ENCODE results near the gene AMZ2. TPM values are rescaled to one million over a fixed set of nuclear protein-coding genes. Genes with fewer than 3 reads are reported as not detected.
"Not testable (repeated sequence)": the region's sequence is repeated elsewhere in the genome, so short reads cannot be mapped to it uniquely, and the experiment has no call there.

AMZ2 gene
- total and polyA plus RNA-seq, 8 donors = 21.2 to 46.0 (median 29.5) TPM

DNA sequence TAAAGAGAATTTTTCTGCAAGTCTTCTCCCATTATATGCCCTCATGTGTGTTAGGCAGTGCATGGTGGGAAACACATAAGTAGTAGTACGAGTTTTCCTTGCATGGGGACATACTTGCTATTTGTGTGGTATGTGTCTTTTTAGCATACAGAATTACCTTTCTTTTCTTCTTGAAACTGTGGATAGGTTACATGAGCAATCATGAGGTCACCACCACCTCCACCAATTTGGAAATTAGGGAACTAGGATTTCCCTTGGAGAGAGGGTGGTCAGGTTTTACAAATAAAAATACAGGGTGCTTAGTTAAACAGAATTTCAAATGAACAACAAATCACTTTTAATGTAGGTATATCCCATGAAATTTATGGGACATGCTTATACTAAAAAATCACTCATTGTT, 16.3 kb upstream of the AMZ2 start:
- no peaks in the 10 kb centered on the region for H3K36me3 ChIP-seq
- FAIRE-seq (no peak), ATAC-seq (no peak), DNase-seq (no peak)
- 77 to 92% methylated on average over 1 of the region's 1 CpG for WGBS, 2 donors
- TF ChIP-seq, protein P1, sequence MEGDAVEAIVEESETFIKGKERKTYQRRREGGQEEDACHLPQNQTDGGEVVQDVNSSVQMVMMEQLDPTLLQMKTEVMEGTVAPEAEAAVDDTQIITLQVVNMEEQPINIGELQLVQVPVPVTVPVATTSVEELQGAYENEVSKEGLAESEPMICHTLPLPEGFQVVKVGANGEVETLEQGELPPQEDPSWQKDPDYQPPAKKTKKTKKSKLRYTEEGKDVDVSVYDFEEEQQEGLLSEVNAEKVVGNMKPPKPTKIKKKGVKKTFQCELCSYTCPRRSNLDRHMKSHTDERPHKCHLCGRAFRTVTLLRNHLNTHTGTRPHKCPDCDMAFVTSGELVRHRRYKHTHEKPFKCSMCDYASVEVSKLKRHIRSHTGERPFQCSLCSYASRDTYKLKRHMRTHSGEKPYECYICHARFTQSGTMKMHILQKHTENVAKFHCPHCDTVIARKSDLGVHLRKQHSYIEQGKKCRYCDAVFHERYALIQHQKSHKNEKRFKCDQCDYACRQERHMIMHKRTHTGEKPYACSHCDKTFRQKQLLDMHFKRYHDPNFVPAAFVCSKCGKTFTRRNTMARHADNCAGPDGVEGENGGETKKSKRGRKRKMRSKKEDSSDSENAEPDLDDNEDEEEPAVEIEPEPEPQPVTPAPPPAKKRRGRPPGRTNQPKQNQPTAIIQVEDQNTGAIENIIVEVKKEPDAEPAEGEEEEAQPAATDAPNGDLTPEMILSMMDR (IDR thresholded peaks at IDR 0.05) = no peak
- no peaks in the 10 kb centered on the region for H3K27me3 ChIP-seq
- intact Hi-C loops (cut with DNase I) = no loop called here
- no peak overlapping the region for H3K27ac ChIP-seq
- H3K4me3 ChIP-seq = no peak overlapping the region
- H3K4me1 ChIP-seq = no peaks in the 10 kb centered on the region
- H3K9me3 ChIP-seq = no peaks in the 10 kb centered on the region

DNA sequence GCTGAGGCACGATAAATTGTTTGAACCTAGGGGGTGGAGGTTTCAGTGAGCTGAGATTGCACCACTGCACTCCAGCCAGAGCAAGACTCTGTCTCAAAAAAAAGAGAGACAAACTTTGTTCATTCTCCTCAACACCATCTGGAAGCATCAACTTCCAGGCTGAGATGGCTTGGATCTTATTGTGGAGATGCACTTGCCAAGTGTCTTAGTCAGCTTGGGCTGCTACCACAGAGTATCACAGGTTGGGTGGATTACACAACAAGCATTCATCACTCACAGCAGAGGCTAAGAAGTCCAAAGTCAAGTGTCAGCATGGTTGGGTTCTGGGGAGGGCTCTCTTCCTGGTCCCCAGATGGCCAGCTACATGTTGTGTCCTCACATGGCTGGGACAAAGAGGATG, 15.1 kb upstream of the AMZ2 start:
- H3K27ac ChIP-seq; H3K4me1 ChIP-seq; FAIRE-seq; H3K27me3 ChIP-seq; H3K4me3 ChIP-seq; DNase-seq; intact Hi-C loops (cut with DNase I); H3K36me3 ChIP-seq; H3K9me3 ChIP-seq: not testable (repeated sequence)
- peak in 2 of 4 donors; percentile 11 to 32 for ATAC-seq
- 73 to 78% methylated on average over 1 of the region's 1 CpG for WGBS, 2 donors

DNA sequence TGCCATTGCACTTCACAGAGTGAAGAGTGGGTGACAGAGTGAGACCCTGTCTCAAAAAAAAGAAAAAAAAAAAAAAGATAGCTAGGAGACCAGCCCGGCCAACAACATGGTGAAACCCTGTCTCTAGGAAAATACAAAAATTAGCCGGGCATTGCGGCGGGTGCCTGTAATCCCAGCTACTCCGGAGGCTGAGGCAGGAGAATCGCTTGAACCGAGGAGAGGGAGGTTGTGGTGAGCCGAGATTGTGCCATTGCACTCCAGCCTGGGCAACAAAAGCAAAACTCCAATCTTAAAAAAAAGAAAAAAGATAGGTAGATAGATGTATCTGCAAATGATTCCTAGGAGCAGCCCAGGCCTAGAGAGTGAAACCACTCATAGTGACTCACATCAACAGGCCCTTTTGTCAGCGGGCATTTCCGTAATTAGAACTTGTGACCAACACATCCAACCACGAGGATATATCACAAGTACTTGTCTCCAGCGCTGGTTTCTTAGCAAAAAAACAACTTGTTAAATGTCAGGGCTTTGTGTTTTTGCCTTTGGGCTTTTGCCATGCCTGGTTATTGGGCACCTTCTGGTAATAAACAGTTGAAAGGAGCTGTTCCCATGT, 13.0 kb upstream of the AMZ2 start:
- H3K27ac ChIP-seq = peak overlapping the region in 2 of 4 donors; percentile 14 to 50
- H3K4me1 ChIP-seq; intact Hi-C loops (cut with DNase I); H3K9me3 ChIP-seq; H3K27me3 ChIP-seq; H3K36me3 ChIP-seq; DNase-seq; H3K4me3 ChIP-seq; FAIRE-seq: not testable (repeated sequence)
- 89 to 93% methylated on average over 12 of the region's 12 CpGs for WGBS, 2 donors
- peak in 3 of 4 donors; percentile 35 to 54 (median 41) for ATAC-seq

DNA sequence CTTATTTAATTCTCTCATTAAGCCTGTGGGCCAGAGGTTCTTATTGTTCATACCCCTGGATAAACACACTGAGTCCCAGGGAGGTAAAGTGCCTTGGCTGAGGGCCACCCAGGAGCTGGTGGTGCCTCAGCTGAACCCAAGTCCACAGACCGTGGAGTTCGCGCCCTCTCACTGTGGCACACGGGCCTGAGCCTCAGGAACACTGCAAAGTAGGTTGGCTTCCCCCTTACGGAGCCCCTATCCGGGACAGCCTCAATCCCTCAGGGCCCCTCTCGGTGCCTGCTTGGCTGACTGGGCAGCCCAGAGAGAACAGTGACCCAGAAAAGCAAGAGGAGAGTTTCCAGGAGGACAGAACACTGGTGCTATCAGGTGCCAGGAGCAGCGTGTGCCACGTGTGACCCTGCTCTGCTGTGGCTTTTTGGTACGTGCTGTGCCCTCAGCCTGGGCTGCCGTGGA, 12.5 kb upstream of the AMZ2 start:
- 79 to 82% methylated on average over 11 of the region's 11 CpGs for WGBS, 2 donors
- DNase-seq; H3K9me3 ChIP-seq; intact Hi-C loops (cut with DNase I); ATAC-seq; FAIRE-seq; H3K4me1 ChIP-seq; H3K27me3 ChIP-seq; H3K4me3 ChIP-seq; H3K36me3 ChIP-seq: not testable (repeated sequence)
- H3K27ac ChIP-seq = peak overlapping the region in 2 of 4 donors; percentile 14 to 50

DNA sequence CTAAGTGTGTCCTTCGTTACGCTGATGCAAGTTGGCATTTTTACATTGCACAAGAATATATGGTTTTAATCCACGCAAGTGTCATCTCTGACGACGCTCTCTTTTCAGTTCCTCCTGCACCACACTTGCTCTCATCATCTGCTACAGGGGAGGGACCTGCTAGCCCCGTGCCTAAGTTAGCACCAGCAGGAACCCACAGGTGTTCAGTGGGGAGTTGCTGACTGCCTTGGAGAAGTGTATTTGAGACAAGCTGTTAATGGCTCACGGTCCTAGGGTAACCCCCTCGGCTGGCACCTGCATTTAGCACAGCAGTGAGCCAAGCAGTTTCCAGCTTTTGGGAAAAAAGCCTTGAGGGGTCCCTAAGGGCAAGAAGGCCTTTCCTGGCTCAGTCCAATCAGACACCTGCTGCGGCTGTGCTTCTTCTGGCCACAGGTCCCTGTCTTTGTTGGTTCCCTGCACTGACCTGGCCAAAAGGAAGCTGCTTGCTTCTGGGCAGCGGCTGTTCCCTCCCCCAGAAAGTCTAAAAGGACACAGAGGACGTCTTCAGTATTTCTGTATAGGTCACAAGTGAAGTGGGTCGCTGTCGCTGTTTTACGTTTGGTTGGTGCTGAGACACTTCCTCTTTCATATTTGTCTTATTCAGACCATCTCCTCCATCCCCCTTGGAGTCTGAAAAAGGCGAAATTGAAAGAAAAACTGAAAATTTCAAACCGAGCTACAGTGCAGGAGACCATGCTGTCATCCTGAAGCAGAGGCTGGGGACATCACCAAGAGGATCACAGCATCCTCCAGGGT, 10.3 kb upstream of the AMZ2 start:
- peak overlapping the region in 2 of 4 donors; percentile 57 to 62 for H3K27ac ChIP-seq
- H3K4me3 ChIP-seq; FAIRE-seq; intact Hi-C loops (cut with DNase I); H3K4me1 ChIP-seq; H3K36me3 ChIP-seq; H3K9me3 ChIP-seq; H3K27me3 ChIP-seq: not testable (repeated sequence)
- peak in 3 of 4 donors; percentile 45 to 81 (median 78) for ATAC-seq
- DNase-seq = peak in 1 of 6 donors; percentile 31
- WGBS, 2 donors = 64 to 75% methylated on average over 16 of the region's 16 CpGs

DNA sequence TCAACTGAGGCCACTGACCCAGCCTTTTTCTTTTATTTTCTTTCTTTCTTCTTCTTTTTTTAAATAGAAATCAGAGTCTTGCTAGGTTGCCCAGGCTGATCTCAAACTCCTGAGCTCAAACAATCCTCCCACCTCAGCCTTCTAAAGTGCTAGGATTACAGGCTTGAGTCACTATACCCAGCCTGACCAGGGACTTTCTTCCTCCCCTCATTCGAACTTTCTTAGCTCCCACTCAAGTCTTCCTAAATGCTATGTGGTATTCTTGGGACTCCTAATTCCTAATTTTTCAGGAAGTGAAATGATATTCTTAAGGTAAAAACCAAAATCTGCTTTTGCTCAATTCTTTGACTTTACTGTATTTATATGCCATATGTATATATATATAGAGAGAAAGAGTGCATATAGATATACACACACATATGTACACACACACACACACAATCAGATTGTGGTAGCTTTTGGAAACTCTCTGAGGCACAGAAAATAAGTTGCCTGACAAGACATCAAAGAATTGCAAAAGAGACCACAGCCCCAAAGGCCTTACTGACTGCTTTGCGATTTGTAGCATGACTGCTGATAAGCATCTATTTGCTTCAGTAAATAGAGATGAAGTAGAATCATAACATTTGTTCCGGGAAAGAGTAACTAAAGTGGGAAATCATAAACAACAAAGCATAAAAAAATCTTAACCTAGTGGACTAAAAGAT, 9.5 kb upstream of the AMZ2 start:
- ATAC-seq (no peak), FAIRE-seq (no peak)

More for the DNA sequence above, 9.5 kb upstream of the AMZ2 start:
- intact Hi-C loops (cut with DNase I) = no loop called here
- Histone ChIP-seq H3K4me3 (no peak overlapping the region), H3K9me3 (no peaks in the 10 kb centered on the region), H3K27ac (peak overlapping the region in 1 of 4 donors; percentile 57), H3K36me3 (no peaks in the 10 kb centered on the region), H3K4me1 (no peaks in the 10 kb centered on the region), H3K27me3 (no peaks in the 10 kb centered on the region)
- WGBS, 2 donors = 52 to 70% methylated on average over 3 of the region's 3 CpGs
- DNase-seq = no peak
- TF ChIP-seq, protein P1 (IDR thresholded peaks at IDR 0.05) = no peak
